Activated T-cell treated with anti-CD3 and anti-CD28 coated beads, Interleukin-2, amount 50 U/mL, for 24 hours (primary cell): ENCODE results near the gene INPP5D.
"Not testable (repeated sequence)": the region's sequence is repeated elsewhere in the genome, so short reads cannot be mapped to it uniquely, and the experiment has no call there.

ENCODE experiments used
- DNase-seq: peaks from one replicate; pipeline ENCODE4 v3.0.0-alpha.2; 2020
- H3K27ac Mint-ChIP-seq: 2 replicates; pipeline ENCODE4 v1.8.0; 2020; ENCODE audit warnings: mild to moderate bottlenecking, mixed read lengths
- H3K27me3 Mint-ChIP-seq: 2 replicates; pipeline ENCODE4 v1.8.0; 2020; ENCODE audit warnings: mixed read lengths
- H3K36me3 Mint-ChIP-seq: 2 replicates; pipeline ENCODE4 v1.8.0; 2020; ENCODE audit warnings: low read depth, mixed read lengths
- H3K4me1 Mint-ChIP-seq: 2 replicates; pipeline ENCODE4 v1.8.0; 2020; ENCODE audit warnings: low read depth, mixed read lengths
- H3K4me3 Mint-ChIP-seq: 2 replicates; pipeline ENCODE4 v1.8.0; 2020; ENCODE audit warnings: mild to moderate bottlenecking, moderate library complexity, mixed read lengths
- H3K9me3 Mint-ChIP-seq: 2 replicates; pipeline ENCODE4 v1.8.0; 2020; ENCODE audit warnings: mixed read lengths

INPP5D gene

GRCh38 chr2:233099820-233100191, 39.7 kb downstream of the INPP5D start:
- not testable (repeated sequence) for DNase-seq, H3K9me3 Mint-ChIP-seq, H3K27me3 Mint-ChIP-seq
- peaks cover 56% of the 10 kb centered on the region for H3K36me3 Mint-ChIP-seq
- H3K4me1 Mint-ChIP-seq, result peaks cover 71% of the 10 kb centered on the region
- H3K27ac Mint-ChIP-seq, result peak overlapping the region; percentile 86
- H3K4me3 Mint-ChIP-seq, result peak overlapping the region; percentile 27

GRCh38 chr2:233100192-233100998, 40.3 kb downstream of the INPP5D start:
- Mint-ChIP-seq H3K36me3 (peaks cover 54% of the 10 kb centered on the region), H3K27ac (peak overlapping the region; percentile 86), H3K27me3 (no peaks in the 10 kb centered on the region), H3K9me3 (peaks cover 5% of the 10 kb centered on the region), H3K4me3 (peak overlapping the region; percentile 45), H3K4me1 (peaks cover 73% of the 10 kb centered on the region)
- DNase-seq, result peak; percentile 72

- Mint-ChIP-seq H3K4me1 (peaks cover 76% of the 10 kb centered on the region), H3K9me3 (peaks cover 5% of the 10 kb centered on the region), H3K4me3 (peak overlapping the region; percentile 45), H3K27me3 (no peaks in the 10 kb centered on the region), H3K27ac (peak overlapping the region; percentile 86), H3K36me3 (peaks cover 58% of the 10 kb centered on the region)
- DNase-seq, result no peak
These were observed 41.0 kb downstream of the INPP5D start for GRCh38 chr2:233101141-233101540.

- DNase-seq, result no peak
- H3K4me3 Mint-ChIP-seq, result no peak overlapping the region
- no peak overlapping the region for H3K27ac Mint-ChIP-seq
- H3K36me3 Mint-ChIP-seq, result peaks cover 58% of the 10 kb centered on the region
- H3K9me3 Mint-ChIP-seq, result peaks cover 5% of the 10 kb centered on the region
- H3K4me1 Mint-ChIP-seq, result peaks cover 80% of the 10 kb centered on the region
- H3K27me3 Mint-ChIP-seq, result no peaks in the 10 kb centered on the region
These were observed 41.7 kb downstream of the INPP5D start for GRCh38 chr2:233101816-233102215.

- no peak for DNase-seq
- Mint-ChIP-seq H3K4me1 (peaks cover 75% of the 10 kb centered on the region), H3K9me3 (no peaks in the 10 kb centered on the region), H3K27me3 (no peaks in the 10 kb centered on the region), H3K4me3 (no peak overlapping the region), H3K27ac (peak overlapping the region; percentile 63), H3K36me3 (peaks cover 32% of the 10 kb centered on the region)
These were observed 45.2 kb downstream of the INPP5D start for GRCh38 chr2:233105156-233105895.

- Mint-ChIP-seq H3K27ac (peak overlapping the region; percentile 63), H3K4me1 (peaks cover 72% of the 10 kb centered on the region), H3K4me3 (no peak overlapping the region), H3K27me3 (no peaks in the 10 kb centered on the region), H3K36me3 (peaks cover 28% of the 10 kb centered on the region), H3K9me3 (no peaks in the 10 kb centered on the region)
- DNase-seq, result no peak
These were observed 45.8 kb downstream of the INPP5D start for GRCh38 chr2:233105930-233106329.

GRCh38 chr2:233107011-233107410, 46.9 kb downstream of the INPP5D start:
- Mint-ChIP-seq H3K4me3 (no peak overlapping the region), H3K36me3 (peaks cover 25% of the 10 kb centered on the region), H3K9me3 (no peaks in the 10 kb centered on the region), H3K27me3 (no peaks in the 10 kb centered on the region), H3K4me1 (peaks cover 71% of the 10 kb centered on the region), H3K27ac (peak overlapping the region; percentile 15)
- DNase-seq, result no peak

- no peak for DNase-seq
- H3K9me3 Mint-ChIP-seq, result no peaks in the 10 kb centered on the region
- H3K4me3 Mint-ChIP-seq, result no peak overlapping the region
- H3K36me3 Mint-ChIP-seq, result peaks cover 21% of the 10 kb centered on the region
- peak overlapping the region; percentile 64 for H3K27ac Mint-ChIP-seq
- H3K4me1 Mint-ChIP-seq, result peaks cover 68% of the 10 kb centered on the region
- no peaks in the 10 kb centered on the region for H3K27me3 Mint-ChIP-seq
These were observed 47.7 kb downstream of the INPP5D start for GRCh38 chr2:233107831-233108300.

- no peak for DNase-seq
- Mint-ChIP-seq H3K27ac (peak overlapping the region; percentile 64), H3K36me3 (peaks cover 21% of the 10 kb centered on the region), H3K4me1 (peaks cover 71% of the 10 kb centered on the region), H3K27me3 (no peaks in the 10 kb centered on the region), H3K9me3 (no peaks in the 10 kb centered on the region), H3K4me3 (no peak overlapping the region)
These were observed 48.7 kb downstream of the INPP5D start for GRCh38 chr2:233108611-233109490.

GRCh38 chr2:233111427-233111826, 51.3 kb downstream of the INPP5D start:
- DNase-seq, result peak; percentile 17
- Mint-ChIP-seq H3K36me3 (peaks cover 12% of the 10 kb centered on the region), H3K9me3 (no peaks in the 10 kb centered on the region), H3K4me3 (no peak overlapping the region), H3K4me1 (peaks cover 73% of the 10 kb centered on the region), H3K27me3 (no peaks in the 10 kb centered on the region), H3K27ac (no peak overlapping the region)

- H3K4me1 Mint-ChIP-seq, result peaks cover 71% of the 10 kb centered on the region
- no peaks in the 10 kb centered on the region for H3K9me3 Mint-ChIP-seq
- peak; percentile 7 for DNase-seq
- peaks cover 14% of the 10 kb centered on the region for H3K36me3 Mint-ChIP-seq
- no peak overlapping the region for H3K4me3 Mint-ChIP-seq
- no peaks in the 10 kb centered on the region for H3K27me3 Mint-ChIP-seq
- H3K27ac Mint-ChIP-seq, result peak overlapping the region; percentile 55
These were observed 52.2 kb downstream of the INPP5D start for GRCh38 chr2:233112329-233112728.

- H3K4me1 Mint-ChIP-seq, result peaks cover 71% of the 10 kb centered on the region
- no peak overlapping the region for H3K4me3 Mint-ChIP-seq
These were observed 52.8 kb downstream of the INPP5D start for GRCh38 chr2:233112776-233113452.

GRCh38 chr2:233114421-233114861, 54.3 kb downstream of the INPP5D start:
- Mint-ChIP-seq H3K36me3 (peaks cover 34% of the 10 kb centered on the region), H3K27me3 (no peaks in the 10 kb centered on the region), H3K9me3 (no peaks in the 10 kb centered on the region), H3K4me1 (peaks cover 71% of the 10 kb centered on the region), H3K4me3 (peak overlapping the region; percentile 4), H3K27ac (peak overlapping the region; percentile 85)
- peak; percentile 30 for DNase-seq

More at GRCh38 chr2:233112776-233113452, 52.8 kb downstream of the INPP5D start:
- Mint-ChIP-seq H3K27ac (no peak overlapping the region), H3K27me3 (no peaks in the 10 kb centered on the region), H3K9me3 (no peaks in the 10 kb centered on the region), H3K36me3 (peaks cover 19% of the 10 kb centered on the region)
- DNase-seq, result peak; percentile 14

- H3K27ac Mint-ChIP-seq, result peak overlapping the region; percentile 85
- no peak for DNase-seq
- H3K4me3 Mint-ChIP-seq, result no peak overlapping the region
- peaks cover 75% of the 10 kb centered on the region for H3K4me1 Mint-ChIP-seq
- H3K36me3 Mint-ChIP-seq, result peaks cover 38% of the 10 kb centered on the region
- H3K27me3 Mint-ChIP-seq, result no peaks in the 10 kb centered on the region
- no peaks in the 10 kb centered on the region for H3K9me3 Mint-ChIP-seq
These were observed 55.0 kb downstream of the INPP5D start for GRCh38 chr2:233115121-233115520.
